Fibroblast of lung (primary cell): ENCODE measurements around the gene SPATA20. TPM values are rescaled to one million over a fixed set of nuclear protein-coding genes. Genes with fewer than 3 reads are reported as not detected.

ENCODE experiments used
- DNase-seq, 2 donors: peaks; one replicate each; pipeline versions ENCODE4 v3.0.0 to v3.0.0-alpha.2; 2010; ENCODE audit warnings: low read depth in 2 of 2
- H2AFZ ChIP-seq: 2 replicates; pipeline ENCODE4 v1.5.1; 2012; ENCODE audit warnings: low read length, control low read depth, inconsistent platforms
- H3K27ac ChIP-seq: 2 replicates; pipeline ENCODE4 v1.5.1; 2011; ENCODE audit warnings: low read length, control low read depth; ENCODE audit not compliant: insufficient read depth
- H3K27me3 ChIP-seq: 2 replicates; pipeline ENCODE4 v1.5.1; 2011; ENCODE audit warnings: mild to moderate bottlenecking, low read length; ENCODE audit not compliant: control insufficient read depth, insufficient read depth
- H3K36me3 ChIP-seq: 2 replicates; pipeline ENCODE4 v1.5.1; 2011; ENCODE audit warnings: low read length; ENCODE audit not compliant: control insufficient read depth, insufficient read depth
- H3K4me1 ChIP-seq: 2 replicates; pipeline ENCODE4 v1.5.1; 2011; ENCODE audit warnings: low read length; ENCODE audit not compliant: control insufficient read depth, insufficient read depth; ENCODE audit errors: extremely low read depth
- H3K4me2 ChIP-seq: 2 replicates; pipeline ENCODE4 v1.5.1; 2011; ENCODE audit warnings: low read length, control low read depth; ENCODE audit not compliant: insufficient read depth; ENCODE audit errors: extremely low read depth
- H3K4me3 ChIP-seq, 4 experiments: fragments of 200-600 bp in 1 of 4; sonication (generic) in 1 of 4; replicated peaks in 1 of 4; 2 replicates each; pipeline ENCODE4 v1.5.1; 2011 to 2016; ENCODE audit warnings: low read length in 4 of 4, low read depth in 3 of 4, mild to moderate bottlenecking in 3 of 4, control low read depth in 2 of 4, inconsistent platforms in 1 of 4, mixed read lengths in 1 of 4; ENCODE audit not compliant: insufficient read depth in 1 of 4; ENCODE audit errors: control extremely low read depth in 1 of 4
- H3K79me2 ChIP-seq: 2 replicates; pipeline ENCODE4 v1.5.1; 2012; ENCODE audit warnings: mild to moderate bottlenecking, low read length, inconsistent platforms; ENCODE audit not compliant: control insufficient read depth, insufficient read depth
- H3K9ac ChIP-seq: 2 replicates; pipeline ENCODE4 v1.5.1; 2011; ENCODE audit warnings: mild to moderate bottlenecking, low read length, control low read depth; ENCODE audit not compliant: insufficient read depth
- H3K9me3 ChIP-seq: 2 replicates; pipeline ENCODE4 v1.5.1; 2012; ENCODE audit warnings: low read depth, low read length; ENCODE audit not compliant: control insufficient read depth, insufficient read depth
- H4K20me1 ChIP-seq: 2 replicates; pipeline ENCODE4 v1.5.1; 2011; ENCODE audit warnings: low read length; ENCODE audit not compliant: control insufficient read depth, insufficient read depth; ENCODE audit errors: extremely low read depth
- CTCF ChIP-seq, 2 donors: IDR thresholded peaks in 1 of 2; conservative IDR thresholded peaks in 1 of 2; 1 replicate in 1 of 2; 2 replicates in 1 of 2; pipeline ENCODE4 v1.5.1; 2011 to 2012; ENCODE audit warnings: low read length in 2 of 2, control low read depth in 1 of 2, inconsistent platforms in 1 of 2, low read depth in 1 of 2, mild to moderate bottlenecking in 1 of 2
- EZH2 ChIP-seq: IDR thresholded peaks from 2 replicates; pipeline ENCODE4 v1.5.1; 2012; ENCODE audit warnings: low read length, control low read depth, mild to moderate bottlenecking; ENCODE audit errors: missing control alignments
- polyA plus RNA-seq, 2 donors: library from polyadenylated mRNA; depleted of rRNA in 1 of 2; stranded (reverse) in 1 of 2; unstranded in 1 of 2; fragments of >200 nt; gene quantifications; 2 replicates each; pipeline ENCODE4 v1.2.1, GENCODE V29; 2011 to 2012; ENCODE audit warnings: missing spikeins in 1 of 2
- total RNA-seq: library from RNA; depleted of rRNA; stranded (reverse); fragments of >200 nt; gene quantifications from 2 replicates; pipeline ENCODE4 v1.2.1, GENCODE V29; 2014

Gene SPATA20
- total and polyA plus RNA-seq, 2 donors (not counting 1 experiment from before 2014, with no cell fraction given) = 21.6 to 119 TPM

- Histone ChIP-seq H3K4me3 (no peak overlapping the region), H2AFZ (no peak overlapping the region), H3K27ac (no peak overlapping the region), H3K79me2 (no peaks in the 10 kb centered on the region), H3K36me3 (no peaks in the 10 kb centered on the region), H3K9me3 (no peaks in the 10 kb centered on the region), H3K4me2 (no peak overlapping the region), H3K27me3 (peaks cover 3% of the 10 kb centered on the region), H3K4me1 (no peaks in the 10 kb centered on the region), H3K9ac (no peak overlapping the region), H4K20me1 (no peaks in the 10 kb centered on the region)
- DNase-seq = no peak
- TF ChIP-seq CTCF (conservative IDR thresholded peaks at IDR 0.05 in 1 of 2, IDR thresholded peaks at IDR 0.05 in 1 of 2; ENCODE audit: low read depth in 1 of 2, low read length in 2 of 2) (no peak), EZH2 (no peak)
These were observed 30.0 kb upstream of the SPATA20 start for GRCh38 chr17:50517011-50517410.

GRCh38 chr17:50517504-50518383, 29.2 kb upstream of the SPATA20 start:
- TF ChIP-seq EZH2 (no peak), CTCF (conservative IDR thresholded peaks at IDR 0.05 in 1 of 2, IDR thresholded peaks at IDR 0.05 in 1 of 2; ENCODE audit: low read depth in 1 of 2, low read length in 2 of 2) (no peak)
- H3K27ac ChIP-seq = no peak overlapping the region
- no peak overlapping the region for H3K9ac ChIP-seq
- H3K9me3 ChIP-seq = no peaks in the 10 kb centered on the region
- DNase-seq = no peak
- H3K4me1 ChIP-seq = no peaks in the 10 kb centered on the region
- no peaks in the 10 kb centered on the region for H4K20me1 ChIP-seq
- no peak overlapping the region for H3K4me2 ChIP-seq
- H3K4me3 ChIP-seq = no peak overlapping the region
- H2AFZ ChIP-seq = no peak overlapping the region
- peaks cover 3% of the 10 kb centered on the region for H3K27me3 ChIP-seq
- no peaks in the 10 kb centered on the region for H3K36me3 ChIP-seq
- no peaks in the 10 kb centered on the region for H3K79me2 ChIP-seq

GRCh38 chr17:50518384-50519023, 28.5 kb upstream of the SPATA20 start:
- no peaks in the 10 kb centered on the region for H3K36me3 ChIP-seq
- no peaks in the 10 kb centered on the region for H3K79me2 ChIP-seq
- no peak overlapping the region for H3K9ac ChIP-seq
- H3K4me2 ChIP-seq = no peak overlapping the region
- no peak overlapping the region for H3K27ac ChIP-seq
- DNase-seq = no peak
- no peaks in the 10 kb centered on the region for H3K9me3 ChIP-seq
- H3K4me1 ChIP-seq = no peaks in the 10 kb centered on the region
- H3K27me3 ChIP-seq = peaks cover 3% of the 10 kb centered on the region
- no peaks in the 10 kb centered on the region for H4K20me1 ChIP-seq
- no peak overlapping the region for H3K4me3 ChIP-seq
- H2AFZ ChIP-seq = no peak overlapping the region
- TF ChIP-seq EZH2 (no peak), CTCF (conservative IDR thresholded peaks at IDR 0.05 in 1 of 2, IDR thresholded peaks at IDR 0.05 in 1 of 2; ENCODE audit: low read depth in 1 of 2, low read length in 2 of 2) (no peak)
